ENCODE data around the gene PLEKHA7.

DNA sequence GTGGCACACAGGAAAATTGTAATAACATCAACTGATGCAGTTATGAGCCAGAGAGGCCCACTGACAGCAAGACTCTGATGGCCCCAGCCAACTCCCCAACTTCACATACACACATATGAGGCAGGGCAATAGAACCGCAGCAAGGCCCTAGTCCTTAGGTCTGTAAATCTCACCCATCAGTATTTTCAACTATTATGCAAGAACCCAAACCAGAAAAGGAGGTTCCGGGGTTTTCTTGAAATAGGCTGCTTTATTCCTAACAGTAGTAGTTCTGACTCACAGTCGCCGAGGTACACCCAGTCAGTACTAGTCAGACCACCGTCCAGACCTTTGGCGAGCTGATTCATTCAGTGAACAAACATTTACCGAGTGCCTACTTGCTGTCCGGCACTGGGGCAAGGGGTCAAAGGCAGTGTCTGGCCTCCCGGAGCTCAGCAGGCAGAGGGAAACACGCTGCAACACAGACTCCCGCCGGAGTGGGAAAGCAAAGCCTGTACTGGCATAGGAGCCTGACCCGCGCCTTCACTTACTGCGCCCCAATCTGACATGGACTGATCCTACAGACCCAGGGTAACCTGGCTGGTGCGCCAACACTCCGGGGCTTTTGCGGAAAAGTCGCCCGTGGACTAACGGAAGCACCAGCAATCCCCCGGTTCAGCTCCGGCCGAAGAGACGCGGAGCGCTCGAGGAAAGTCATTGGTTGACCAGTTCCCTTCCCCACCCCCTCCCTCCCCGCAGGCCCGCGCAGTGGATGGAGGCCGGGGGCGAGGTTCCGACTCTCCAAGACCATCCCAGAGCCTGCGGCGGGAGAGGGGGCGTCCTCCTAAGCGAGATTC is 1.3 kb downstream of the PLEKHA7 start:
- TF ChIP-seq, protein P1, sequence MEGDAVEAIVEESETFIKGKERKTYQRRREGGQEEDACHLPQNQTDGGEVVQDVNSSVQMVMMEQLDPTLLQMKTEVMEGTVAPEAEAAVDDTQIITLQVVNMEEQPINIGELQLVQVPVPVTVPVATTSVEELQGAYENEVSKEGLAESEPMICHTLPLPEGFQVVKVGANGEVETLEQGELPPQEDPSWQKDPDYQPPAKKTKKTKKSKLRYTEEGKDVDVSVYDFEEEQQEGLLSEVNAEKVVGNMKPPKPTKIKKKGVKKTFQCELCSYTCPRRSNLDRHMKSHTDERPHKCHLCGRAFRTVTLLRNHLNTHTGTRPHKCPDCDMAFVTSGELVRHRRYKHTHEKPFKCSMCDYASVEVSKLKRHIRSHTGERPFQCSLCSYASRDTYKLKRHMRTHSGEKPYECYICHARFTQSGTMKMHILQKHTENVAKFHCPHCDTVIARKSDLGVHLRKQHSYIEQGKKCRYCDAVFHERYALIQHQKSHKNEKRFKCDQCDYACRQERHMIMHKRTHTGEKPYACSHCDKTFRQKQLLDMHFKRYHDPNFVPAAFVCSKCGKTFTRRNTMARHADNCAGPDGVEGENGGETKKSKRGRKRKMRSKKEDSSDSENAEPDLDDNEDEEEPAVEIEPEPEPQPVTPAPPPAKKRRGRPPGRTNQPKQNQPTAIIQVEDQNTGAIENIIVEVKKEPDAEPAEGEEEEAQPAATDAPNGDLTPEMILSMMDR (conservative IDR thresholded peaks at IDR 0.05; ENCODE audit: low read depth, low read length) = no peak
- 0 out of 2 replicates have a peak, but pooled peaks have one; percentile 34 for TF ChIP-seq EZH2phosphoT487 (IDR thresholded peaks at IDR 0.05; ENCODE audit: borderline replicate concordance, low read length)

All from PC-3 (cell line).